Astrocyte of the cerebellum (primary cell): ENCODE results near the gene CEBPB.

Source experiments
- DNase-seq: peaks from one replicate; pipeline ENCODE4 v3.0.0-alpha.2; 2011; ENCODE audit warnings: low read depth
- H3K4me3 ChIP-seq: 2 replicates; pipeline ENCODE4 v1.5.1; 2011; ENCODE audit warnings: mild to moderate bottlenecking, low read depth, low read length, moderate library complexity
- CTCF ChIP-seq: IDR thresholded peaks from 2 replicates; pipeline ENCODE4 v1.5.1; 2012; ENCODE audit warnings: low read length, low read depth, moderate library complexity, mild to moderate bottlenecking; ENCODE audit errors: missing control alignments
- in situ Hi-C: cut with HindIII; loops from 2 replicates; pipeline ENCODE4 v1.10.0; 2017; ENCODE audit warnings: low sequenced_read_pairs

Gene CEBPB

GRCh38 chr20:50186151-50186885, 4.3 kb upstream of the CEBPB start:
- H3K4me3 ChIP-seq: no peak overlapping the region

GRCh38 chr20:50186987-50187402, 3.6 kb upstream of the CEBPB start:
- in situ Hi-C loops: no loop called here
- no peak for DNase-seq
- no peak overlapping the region for H3K4me3 ChIP-seq
- no peak for TF ChIP-seq CTCF

More at GRCh38 chr20:50186151-50186885, 4.3 kb upstream of the CEBPB start:
- in situ Hi-C loops: no loop called here
- DNase-seq: peak; percentile 71
- TF ChIP-seq CTCF: peak; percentile 96

DNA sequence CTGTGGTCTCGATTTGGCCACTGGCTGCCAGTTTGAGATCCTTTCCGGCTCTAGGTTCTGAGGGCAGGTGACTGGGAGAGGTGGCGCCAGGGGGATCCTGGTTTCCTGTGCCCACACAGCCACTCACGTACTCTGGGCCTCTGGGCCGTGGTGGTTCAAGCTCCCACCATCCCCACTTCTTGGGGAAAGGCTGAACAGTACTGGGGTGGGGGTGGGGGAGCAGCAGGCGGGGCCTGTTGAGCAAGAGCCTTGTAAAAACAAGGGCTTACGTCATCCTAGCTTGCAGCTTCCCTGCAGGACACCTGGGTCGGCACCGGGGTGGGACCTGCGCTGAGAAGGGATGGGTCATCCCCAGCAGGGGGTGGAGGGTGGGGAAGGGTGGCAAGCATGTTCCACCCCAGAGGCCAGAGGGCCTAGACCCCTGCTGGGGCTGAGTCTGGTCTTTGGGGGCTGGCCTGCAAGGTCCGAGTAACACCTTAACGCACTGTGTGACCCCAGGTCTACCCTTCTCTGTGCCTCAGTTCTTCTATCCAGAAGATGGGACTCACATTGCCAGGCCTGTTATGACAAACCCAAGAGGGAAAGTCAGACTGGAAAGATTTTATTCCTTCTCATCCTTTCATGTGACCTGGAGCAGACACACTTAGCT, 3.1 kb upstream of the CEBPB start:
- DNase-seq: no peak
- in situ Hi-C loops: no loop called here
- H3K4me3 ChIP-seq: no peak overlapping the region
- no peak for TF ChIP-seq CTCF

- no peak overlapping the region for H3K4me3 ChIP-seq
- no peak for DNase-seq
- TF ChIP-seq CTCF: no peak
- in situ Hi-C loops: no loop called here
Measured at GRCh38 chr20:50188287-50188688, 2.3 kb upstream of the CEBPB start.

GRCh38 chr20:50188879-50189680, 1.6 kb upstream of the CEBPB start:
- TF ChIP-seq CTCF: no peak
- no peak overlapping the region for H3K4me3 ChIP-seq
- DNase-seq: no peak
- in situ Hi-C loops: no loop called here

GRCh38 chr20:50189681-50190250, 864 bp upstream of the CEBPB start:
- DNase-seq: no peak
- peak overlapping the region; percentile 91 for H3K4me3 ChIP-seq
- TF ChIP-seq CTCF: no peak
- in situ Hi-C loops: no loop called here
